GM21390 (cell line): Measurements from ENCODE around the gene GSDMA.
"Not testable (repeated sequence)": the region's sequence is repeated elsewhere in the genome, so short reads cannot be mapped to it uniquely, and the experiment has no call there.

Experiments used
- ATAC-seq: cut with Tn5 transposase; IDR thresholded peaks from one replicate; pipeline ENCODE4 v1.9.1; 2021; ENCODE audit not compliant: unreplicated experiment

Gene GSDMA

DNA sequence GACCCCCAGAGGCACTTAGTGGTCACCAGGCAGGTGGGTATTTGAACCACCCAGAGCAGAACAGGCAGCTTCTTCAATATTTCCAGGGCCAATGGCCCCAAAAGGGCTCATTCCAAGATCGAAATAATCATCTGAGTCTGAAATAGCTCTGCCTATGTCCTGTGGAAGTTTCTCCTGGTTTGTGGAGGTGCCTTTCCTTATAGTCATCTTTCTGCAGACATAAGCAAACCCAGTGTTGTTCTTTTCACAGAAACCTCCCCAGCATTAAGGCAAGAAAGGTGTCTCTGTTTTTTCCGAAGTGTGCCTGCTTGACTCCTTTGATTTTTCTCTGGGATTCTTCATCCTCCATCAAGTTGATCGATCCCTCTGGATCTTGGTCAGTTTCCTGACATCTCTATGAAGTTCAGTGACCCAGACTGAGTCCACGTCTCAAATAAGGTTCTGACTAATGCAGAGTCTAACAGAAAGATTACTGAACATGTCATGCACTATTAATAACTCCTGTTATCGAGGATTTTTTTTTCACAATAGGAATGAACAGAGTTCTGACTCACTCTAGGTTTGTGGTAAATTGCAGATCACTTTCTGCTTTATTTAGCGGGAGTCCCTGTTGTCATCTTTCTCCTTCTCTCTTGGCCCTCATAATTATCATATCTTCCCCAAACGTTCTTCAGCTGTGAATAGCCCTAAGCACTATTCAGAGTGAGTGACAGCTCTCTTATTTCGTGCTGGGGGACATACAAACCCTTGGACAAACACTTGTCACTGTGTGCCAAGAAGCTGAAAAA is 33.8 kb upstream of the GSDMA start:
- no peak for ATAC-seq

DNA sequence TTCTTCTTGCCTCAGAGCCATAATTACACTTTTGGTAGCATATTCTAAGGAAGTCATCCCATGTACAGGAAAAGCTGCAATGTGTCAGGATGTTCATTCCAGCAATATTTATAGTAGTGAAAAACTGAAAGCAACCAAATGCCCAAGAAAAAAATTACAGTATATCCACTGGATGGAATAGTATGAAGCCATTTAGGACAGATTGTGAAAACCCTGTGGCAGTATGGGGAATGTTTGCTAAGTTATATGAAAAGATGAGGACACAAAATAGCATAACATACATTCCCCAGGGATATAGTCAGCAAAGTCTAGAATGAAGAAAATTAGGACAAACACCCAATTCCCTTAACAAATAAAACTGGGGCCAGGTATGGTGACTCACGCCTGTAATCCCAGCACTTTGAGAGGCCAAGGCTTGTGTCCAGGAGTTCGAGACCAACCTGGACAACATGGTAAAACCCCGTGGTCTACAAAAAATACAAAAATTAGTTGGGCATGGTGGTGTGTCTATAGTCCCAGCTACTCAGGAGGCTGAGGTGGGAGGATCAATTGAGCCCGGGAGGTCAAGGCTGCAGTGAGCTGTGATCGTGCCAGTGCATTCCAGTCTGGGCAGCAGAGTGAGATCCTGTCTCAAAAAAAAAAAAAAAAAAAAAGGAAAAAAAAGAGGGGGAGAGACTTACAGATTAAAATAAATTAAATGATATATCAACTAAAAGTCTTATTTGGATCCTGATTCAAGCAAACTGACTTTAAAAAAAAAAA is 33.0 kb upstream of the GSDMA start:
- ATAC-seq, result no peak

DNA sequence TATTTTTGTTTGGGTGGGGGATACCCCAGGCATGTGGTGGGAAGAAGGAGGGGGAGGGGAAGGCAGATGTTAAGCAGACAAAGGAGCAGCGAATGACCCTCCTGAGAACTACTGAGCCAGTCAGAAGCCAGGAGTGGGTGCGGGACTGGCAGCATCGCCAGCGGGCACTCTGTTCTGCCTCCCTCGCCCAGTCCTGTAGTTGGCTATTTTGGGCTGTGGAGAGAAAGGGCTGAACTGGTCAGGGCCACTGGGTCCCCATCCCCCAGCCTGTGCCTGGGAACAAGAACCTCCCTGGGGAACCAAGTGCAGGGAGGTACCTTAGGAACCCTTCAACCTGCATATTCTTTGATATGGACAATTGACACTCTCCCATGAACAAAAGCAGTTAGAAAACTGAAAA is 28.9 kb upstream of the GSDMA start:
- no peak for ATAC-seq

DNA sequence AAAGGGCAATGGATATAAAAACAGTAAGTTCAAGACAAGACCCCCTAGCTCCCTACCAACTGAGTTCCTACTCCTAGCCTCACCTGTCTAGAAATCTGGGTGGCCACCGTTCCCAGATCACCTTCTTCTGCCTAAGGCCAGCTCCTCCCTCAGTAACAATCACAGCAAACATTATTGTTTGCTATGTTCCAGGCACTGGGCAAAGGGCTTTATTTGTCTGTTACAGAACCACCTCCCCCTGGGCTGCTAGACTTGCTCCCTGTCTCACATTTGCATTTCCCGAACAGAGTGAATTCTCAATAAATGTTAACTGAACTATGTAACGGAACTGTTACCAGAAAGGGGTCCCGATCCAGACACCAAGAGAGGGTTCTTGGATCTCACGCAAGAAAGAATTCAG is 28.5 kb upstream of the GSDMA start:
- no peak for ATAC-seq

DNA sequence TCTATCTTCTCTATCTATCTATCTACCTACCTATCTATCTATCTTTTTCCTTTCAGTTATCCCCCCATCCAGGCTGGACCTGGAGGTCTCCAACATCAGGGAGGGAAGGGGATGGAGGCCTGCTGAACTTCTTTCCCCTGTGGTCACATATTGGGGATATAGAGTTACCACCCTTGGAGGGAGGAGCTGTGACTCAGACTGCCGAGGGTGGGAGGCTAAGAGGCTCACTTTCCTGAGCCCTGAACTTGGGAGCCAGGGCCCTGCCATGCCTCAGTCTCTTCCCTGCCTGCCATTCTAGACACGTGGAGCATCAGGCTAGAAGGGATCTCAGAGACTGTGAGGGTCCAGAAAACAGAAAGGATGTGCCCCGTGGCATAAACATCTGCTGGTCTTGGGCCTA is 26.9 kb upstream of the GSDMA start:
- no peak for ATAC-seq

DNA sequence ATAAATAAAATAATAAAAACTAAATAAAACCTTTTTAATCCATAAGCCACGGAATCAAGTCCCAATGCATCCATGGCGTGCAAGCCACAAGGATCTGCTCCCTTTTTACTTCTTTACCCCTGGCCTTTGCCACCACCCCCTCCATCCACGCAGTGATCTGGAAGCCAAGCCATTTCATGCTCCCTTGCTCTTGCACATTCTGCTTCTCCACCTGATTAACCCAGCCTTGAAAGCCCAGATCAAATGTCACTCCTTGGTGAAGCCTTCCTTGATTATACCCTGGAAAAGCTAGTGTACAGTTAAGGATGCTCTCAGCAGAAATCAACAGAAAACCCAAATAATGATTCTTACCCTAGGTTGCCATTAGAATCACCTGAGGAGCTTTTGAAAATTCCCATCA is 25.4 kb upstream of the GSDMA start:
- ATAC-seq, result no peak

DNA sequence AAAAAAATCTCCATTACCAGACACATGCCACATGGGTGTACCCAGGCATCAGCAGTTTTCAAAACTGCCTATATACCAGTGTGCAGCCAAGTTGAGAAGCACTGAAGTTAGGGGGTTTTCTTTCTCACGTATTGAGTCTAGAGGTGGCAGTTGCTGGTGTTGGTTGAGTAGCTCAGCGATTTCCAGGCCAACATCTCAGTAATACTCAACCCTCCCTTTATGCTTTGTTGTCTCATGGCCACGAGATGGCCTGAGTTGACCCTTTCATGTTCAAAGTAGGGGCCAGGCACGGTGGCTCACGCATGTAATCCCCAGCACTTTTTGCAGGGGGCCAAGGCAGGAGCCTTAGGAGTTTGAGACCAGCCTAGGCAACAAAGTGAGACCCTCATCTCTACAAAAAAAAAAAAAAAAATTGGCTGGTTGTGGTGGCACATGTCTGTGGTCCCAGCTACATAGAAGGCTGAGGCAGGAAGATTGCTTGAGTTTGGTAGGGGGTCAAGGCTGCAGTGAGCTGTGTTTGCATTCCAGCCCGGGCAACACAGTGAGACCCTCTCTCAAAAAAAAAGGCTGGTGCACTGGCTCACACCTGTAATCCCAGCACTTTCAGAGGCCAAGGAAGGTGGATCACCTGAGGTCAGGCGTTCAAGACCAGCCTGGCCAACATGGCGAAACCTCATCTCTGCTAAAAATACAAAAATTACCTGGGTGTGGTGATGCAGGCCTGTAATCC is 24.5 kb upstream of the GSDMA start:
- ATAC-seq, result no peak

DNA sequence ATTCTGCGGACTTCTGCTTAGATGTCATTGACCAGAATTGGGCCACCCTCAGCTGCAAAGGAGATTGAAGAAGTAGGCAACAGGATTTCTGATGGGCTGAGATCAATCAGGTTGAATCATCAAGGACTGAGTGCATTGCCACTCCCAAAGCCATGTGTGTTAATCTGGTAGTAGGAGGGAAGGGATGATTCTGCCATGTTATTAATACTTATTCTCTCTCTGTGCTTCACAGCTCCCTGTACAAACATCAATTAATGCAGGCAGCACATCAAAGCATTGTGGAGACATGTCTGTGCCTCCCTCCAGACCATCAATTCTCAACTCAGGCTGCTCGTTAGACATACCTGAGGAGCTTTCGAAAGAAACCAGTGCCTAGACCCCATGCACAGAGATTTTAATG is 23.7 kb upstream of the GSDMA start:
- no peak for ATAC-seq

DNA sequence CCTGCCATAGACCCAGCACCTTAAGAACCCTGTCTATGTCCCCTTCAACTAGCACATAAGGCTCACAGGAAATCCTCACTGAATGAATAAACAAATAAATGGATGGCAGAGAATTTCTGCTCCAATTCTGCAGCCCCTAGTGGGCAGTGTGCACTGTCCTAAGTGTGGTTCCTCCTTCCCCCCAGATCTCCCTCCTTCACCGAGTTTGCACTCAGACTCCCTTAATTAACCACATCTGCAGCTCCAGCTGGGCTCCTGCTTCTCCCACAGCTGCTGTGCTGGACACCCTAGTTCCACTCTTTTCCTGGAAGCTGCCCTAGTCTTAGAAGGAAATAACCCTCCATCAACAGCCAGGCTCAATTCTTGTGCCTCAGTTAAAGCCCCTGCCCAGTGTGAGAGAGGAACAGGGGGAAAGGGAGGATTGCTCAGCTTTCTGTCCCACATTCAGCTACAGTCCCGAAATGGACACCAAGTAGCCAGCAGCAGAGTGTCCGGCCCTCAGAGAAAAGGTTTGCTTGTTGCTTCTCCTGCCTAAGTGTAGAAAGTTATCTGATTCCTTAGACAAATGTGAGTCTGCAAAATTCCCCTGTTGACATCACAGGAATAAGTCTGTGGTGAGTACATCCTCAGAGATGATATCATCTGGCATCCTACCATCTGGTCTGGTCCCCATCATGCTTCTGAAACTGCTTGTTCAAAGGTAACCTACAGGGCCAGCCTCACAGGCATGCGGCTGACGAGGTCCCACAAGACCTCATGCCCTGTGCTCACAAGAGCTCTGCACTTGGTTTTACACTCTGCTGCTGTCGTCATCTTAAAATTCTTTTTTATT is 23.0 kb upstream of the GSDMA start:
- no peak for ATAC-seq

DNA sequence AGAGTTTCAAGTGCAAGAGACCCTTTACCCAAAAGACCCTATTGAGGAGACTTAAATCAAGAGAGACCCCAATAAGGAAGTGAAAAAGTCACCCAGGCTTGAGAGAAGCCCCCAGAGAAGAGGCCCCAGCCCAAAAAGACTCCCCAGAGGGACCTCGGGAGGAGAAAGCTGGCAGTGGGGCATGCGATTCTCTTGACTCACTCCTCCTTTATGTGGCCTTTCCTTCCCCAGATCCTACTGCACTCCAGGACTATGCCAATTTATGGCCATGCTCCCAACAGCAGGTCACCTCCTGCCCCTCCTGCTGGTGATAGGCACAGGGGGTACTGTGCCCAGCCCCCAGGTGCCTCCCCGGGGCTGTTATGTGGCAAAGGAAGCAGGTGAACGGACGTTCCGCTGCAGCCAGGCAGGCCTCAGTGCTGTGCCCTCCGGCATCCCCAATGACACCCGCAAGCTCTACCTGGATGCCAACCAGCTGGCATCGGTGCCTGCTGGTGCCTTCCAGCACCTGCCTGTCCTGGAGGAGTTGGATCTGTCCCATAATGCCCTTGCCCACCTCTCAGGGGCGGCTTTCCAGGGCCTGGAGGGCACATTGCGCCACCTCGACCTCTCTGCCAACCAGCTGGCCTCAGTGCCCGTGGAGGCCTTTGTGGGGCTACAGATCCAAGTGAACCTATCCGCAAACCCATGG is 19.0 kb upstream of the GSDMA start:
- ATAC-seq, result no peak

DNA sequence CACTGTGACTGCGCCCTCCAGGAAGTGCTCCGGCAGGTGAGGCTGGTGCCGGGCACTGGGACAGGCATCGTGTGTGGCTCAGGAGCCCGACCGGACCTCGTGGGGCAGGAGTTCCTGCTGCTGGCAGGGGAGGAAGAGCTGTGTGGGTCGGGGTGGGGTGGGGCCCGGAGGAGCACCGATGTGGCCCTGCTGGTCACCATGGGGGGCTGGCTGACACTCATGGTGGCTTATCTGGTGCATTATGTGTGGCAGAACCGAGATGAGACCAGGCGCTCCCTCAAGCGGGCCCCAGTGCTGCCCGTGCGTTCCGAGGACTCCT is 18.5 kb upstream of the GSDMA start:
- ATAC-seq, result no peak

DNA sequence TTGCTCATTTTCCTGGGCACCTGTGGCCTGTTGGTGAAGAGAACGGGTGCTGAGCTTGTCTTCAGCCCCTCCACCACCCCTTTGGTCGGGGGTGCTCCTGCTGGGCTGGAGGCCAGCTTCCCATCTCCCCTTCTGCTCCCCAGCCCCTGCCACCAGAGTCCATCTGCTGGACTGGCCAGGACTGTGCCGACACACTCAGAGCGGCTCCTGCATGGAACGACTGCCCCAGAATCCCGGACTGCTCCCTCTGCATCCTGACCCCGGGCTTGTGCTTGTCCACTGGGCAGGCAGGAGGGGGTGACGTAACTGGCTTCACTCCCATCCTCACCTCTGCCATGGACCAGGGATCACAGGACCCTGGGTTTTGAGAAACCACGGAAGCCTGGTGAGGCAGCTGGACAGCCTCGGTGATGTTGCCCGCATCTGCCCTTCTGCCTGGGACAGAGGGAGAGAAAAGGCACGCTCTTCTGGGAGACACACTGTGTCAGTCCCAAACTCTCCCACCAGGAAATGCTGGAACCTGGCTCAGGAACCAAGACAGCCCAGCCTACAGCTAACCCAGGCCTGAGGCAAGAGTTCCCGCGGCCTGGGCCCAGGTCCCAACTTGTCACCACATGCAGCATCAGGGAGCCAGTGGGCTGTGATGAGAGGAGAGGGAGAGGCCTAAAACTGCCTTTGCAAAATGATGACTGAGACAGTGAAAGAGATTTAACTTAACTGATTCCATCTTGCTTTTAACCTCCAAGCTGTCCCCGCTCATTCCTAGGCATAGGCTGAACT is 16.1 kb upstream of the GSDMA start:
- ATAC-seq, result no peak

DNA sequence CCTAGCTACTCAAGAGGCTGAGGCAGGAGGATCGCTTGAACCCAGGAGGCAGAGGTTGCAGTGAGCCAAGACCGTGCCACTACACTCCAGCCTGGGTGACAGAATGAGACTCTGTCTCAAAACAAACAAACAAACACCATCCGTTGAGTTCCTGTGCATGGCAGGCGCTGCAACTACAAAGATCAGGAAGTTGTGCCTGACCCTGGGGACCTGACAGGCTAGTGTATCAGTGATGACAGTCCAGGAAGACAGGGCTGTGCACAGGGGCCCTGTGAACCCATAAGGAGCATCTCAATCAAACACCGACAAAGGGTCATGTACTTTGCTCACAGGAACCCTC is 14.3 kb upstream of the GSDMA start:
- ATAC-seq, result not testable (repeated sequence)

DNA sequence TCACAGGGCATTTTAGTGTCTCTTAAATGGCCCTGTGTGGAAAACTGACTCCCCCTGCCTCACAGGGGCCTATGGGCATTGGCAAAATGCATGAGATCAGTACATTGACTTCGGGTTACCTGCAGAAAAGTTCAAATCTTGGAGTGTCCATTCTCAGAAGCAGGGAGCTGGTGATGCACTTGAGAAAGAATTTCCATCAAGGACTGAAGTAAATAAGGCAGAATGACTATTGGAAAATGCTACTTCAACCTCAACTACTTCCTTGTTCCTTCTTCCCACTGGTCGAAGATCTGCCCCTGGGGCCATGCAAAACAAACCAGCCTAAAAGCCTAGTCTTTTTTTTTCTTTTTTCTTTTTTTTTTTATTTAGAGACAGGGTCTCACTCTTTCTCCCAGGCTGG is 13.8 kb upstream of the GSDMA start:
- no peak for ATAC-seq

DNA sequence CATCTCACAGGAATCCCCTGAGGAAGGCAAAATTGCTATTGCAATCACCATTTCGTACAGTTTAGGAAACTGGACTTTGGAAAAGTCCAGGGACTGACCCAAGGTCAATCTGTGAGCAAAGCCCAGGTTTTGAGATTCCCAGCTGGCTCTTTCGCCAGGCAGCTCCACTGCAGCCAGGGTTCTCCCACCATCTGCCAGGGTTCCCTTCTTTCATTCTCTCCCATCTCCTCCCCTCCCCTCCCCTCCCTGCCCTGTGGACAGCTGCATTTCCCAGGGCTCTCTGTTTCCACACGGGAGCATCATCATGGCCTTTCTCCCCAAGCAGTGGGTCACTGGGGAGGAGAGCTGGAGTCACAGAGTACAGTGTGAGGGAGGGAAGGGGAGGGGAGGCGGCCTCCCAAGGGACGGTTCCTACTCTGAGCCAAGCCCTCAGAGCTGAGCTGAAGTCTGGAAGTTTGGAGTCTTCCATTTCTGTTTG is 11.9 kb upstream of the GSDMA start:
- no peak for ATAC-seq

DNA sequence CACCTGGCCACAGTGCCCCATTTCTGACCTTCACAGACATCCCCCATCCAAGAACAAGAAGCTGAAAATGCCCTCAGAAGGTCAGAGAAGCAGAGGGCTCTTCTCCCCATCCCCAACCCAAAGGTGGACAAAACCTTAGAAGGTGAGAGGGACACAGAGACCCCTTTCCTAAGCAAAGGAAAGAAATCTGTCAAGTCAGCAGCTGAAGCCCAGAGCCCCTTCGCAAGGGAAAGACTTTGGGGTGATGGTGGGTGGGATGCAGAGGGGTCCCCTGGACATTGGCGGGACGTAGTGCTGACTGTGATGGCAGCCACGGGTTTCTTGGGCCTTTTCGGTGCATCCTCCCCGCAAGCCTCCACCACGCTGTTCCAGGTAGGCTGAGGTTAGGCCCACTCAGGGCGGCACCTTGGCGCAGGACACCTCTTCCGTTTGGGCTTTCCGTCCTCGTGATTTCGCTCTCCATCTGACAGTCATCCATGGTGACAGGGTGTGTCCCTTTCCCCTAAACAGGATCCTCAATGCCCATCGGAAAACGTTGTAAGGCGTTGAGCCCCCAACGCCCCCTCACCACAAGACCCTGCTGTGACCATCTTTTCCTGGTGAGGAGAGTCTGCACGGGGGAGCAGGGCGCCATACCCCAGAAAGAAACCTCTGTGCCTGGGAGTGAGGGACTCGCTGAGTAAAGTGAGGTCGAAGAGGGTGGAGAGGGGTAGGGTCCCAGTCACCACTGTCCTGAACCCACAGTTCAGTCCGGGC is 10.7 kb upstream of the GSDMA start:
- peak; percentile 12 for ATAC-seq

DNA sequence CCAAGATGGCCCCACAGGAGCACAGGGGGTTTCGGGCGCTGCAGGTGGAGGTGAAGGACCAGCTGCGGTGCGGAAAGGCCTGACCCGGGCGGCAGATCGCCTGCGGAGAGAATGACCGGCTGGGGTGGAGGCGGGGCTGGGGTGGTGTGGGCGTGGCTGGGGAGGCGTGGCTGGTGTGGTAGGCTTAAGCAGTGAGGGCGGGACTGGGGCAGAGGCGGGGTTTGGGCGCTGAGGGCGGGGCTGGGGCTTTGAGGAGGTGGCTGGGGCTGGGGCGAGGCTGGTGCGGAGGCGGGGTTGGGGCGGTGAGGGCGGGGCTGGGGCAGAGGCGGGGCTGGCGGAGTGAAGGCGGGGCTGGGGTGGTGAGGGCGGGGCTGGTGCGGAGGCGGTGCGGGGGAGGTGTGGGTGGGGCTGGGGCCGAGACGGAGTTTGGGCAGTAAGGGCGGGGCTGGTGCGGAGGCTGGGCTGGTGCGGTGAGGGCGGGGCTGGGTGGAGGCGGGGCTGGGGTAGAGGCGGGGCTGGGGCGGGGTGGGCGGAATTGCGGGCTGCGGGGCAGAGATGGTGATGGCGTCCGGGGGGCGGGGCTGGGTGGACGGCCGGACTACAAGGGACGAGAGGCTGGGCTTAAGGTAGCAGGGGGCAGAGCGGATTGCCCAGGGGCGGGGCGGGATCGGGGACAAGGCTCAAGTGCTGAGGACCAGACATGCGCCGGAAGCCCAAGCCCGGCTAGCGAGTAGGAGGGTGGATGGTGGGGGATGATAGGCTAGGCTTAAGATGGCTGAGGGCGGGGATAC is 9.9 kb upstream of the GSDMA start:
- ATAC-seq, result peak; percentile 78

DNA sequence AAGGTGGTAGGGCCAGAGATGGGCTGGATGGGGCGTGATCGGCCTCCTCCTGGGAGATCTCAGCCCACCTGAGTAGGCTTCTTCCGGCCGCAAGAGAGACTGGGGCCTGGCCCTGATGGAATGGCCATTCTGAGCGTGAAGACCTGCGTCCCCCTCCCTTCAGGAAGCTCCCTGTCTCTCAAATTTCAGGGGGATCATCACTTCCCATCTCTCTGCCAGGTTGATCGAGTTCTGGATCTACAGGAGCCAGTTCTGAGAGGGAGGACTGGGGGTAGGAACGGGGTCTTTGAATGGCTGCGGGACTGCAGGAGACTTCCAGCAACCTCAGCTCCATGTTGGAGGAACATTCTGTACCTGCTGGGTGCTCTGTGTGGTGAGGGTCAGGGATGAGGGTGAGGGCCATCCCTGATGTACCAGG is 9.3 kb upstream of the GSDMA start:
- no peak for ATAC-seq
